Fibroblast of the aortic adventitia (primary cell): Measurements from ENCODE around the gene KAT8. TPM values are rescaled to one million over a fixed set of nuclear protein-coding genes. Genes with fewer than 3 reads are reported as not detected.

ENCODE experiments used
- DNase-seq: peaks from one replicate; pipeline ENCODE4 v3.0.0-alpha.2; 2010; ENCODE audit warnings: low read depth
- H3K4me3 ChIP-seq: 2 replicates; pipeline ENCODE4 v1.5.1; 2011; ENCODE audit warnings: low read depth, mild to moderate bottlenecking, control low read depth, low read length, moderate library complexity
- CTCF ChIP-seq: IDR thresholded peaks from 2 replicates; pipeline ENCODE4 v1.5.1; 2011; ENCODE audit warnings: mild to moderate bottlenecking, low read length, control low read depth, inconsistent platforms; ENCODE audit not compliant: insufficient read depth
- total RNA-seq: library from RNA; depleted of rRNA; stranded (reverse); fragments of >200 nt; gene quantifications from 2 replicates; pipeline ENCODE4 v1.2.3, GENCODE V29; 2012; ENCODE audit warnings: low replicate concordance

KAT8 gene
- total RNA-seq, 1 donor, result 31.5 TPM

GRCh38 chr16:31128711-31129567 lies 11.5 kb downstream of the KAT8 start:
- no peak overlapping the region for H3K4me3 ChIP-seq
- no peak for DNase-seq
- no peak for TF ChIP-seq CTCF

GRCh38 chr16:31129568-31130335 lies 12.3 kb downstream of the KAT8 start:
- DNase-seq, result peak; percentile 37
- TF ChIP-seq CTCF, result peak; percentile 2
- no peak overlapping the region for H3K4me3 ChIP-seq

GRCh38 chr16:31130336-31130891 lies 12.9 kb downstream of the KAT8 start:
- H3K4me3 ChIP-seq, result no peak overlapping the region
- no peak for DNase-seq
- no peak for TF ChIP-seq CTCF

GRCh38 chr16:31130899-31131298 lies 13.4 kb downstream of the KAT8 start:
- TF ChIP-seq CTCF, result no peak
- DNase-seq, result no peak

GRCh38 chr16:31131416-31131815 lies 14.0 kb downstream of the KAT8 start:
- no peak for DNase-seq
- no peak for TF ChIP-seq CTCF
- no peak overlapping the region for H3K4me3 ChIP-seq

More at GRCh38 chr16:31130899-31131298, 13.4 kb downstream of the KAT8 start:
- H3K4me3 ChIP-seq, result no peak overlapping the region

GRCh38 chr16:31131841-31132271 lies 14.4 kb downstream of the KAT8 start:
- no peak for DNase-seq

More at GRCh38 chr16:31131841-31132271, 14.4 kb downstream of the KAT8 start:
- H3K4me3 ChIP-seq, result no peak overlapping the region
- no peak for TF ChIP-seq CTCF
